ENCODE measurements around the gene ZP1.
"Not testable (repeated sequence)": the region's sequence is repeated elsewhere in the genome, so short reads cannot be mapped to it uniquely, and the experiment has no call there.

ZP1 gene

GRCh38 chr11:60866911-60867870 is at the start of gene ZP1:
ZP1 (plus strand) TSS chr11:60867542; CDS start chr11:60867562, 20 bp downstream.
- Histone ChIP-seq H3K36me3 (replicated peaks) (no peaks in the 10 kb centered on the region), H3K4me3 (ENCODE audit: low read depth, low read length) (no peak within 1 kb of the TSS), H3K27me3 (replicated peaks) (no peaks in the 10 kb centered on the region), H3K27ac (no peak within 1 kb of the TSS)
- no peak for TF ChIP-seq CTCF (IDR thresholded peaks at IDR 0.05; ENCODE audit: low read depth, low read length, missing control alignments)
- in situ Hi-C loops (cut with HindIII; ENCODE audit: low pct_ligation_motif_present, low sequenced_read_pairs): no loop called here
- no peak for DNase-seq

- in situ Hi-C loops (cut with HindIII; ENCODE audit: low pct_ligation_motif_present, low sequenced_read_pairs): no loop called here
- no peak for DNase-seq
- Histone ChIP-seq H3K36me3 (replicated peaks) (no peaks in the 10 kb centered on the region), H3K27me3 (replicated peaks) (no peaks in the 10 kb centered on the region), H3K27ac (no peak overlapping the region), H3K4me3 (ENCODE audit: low read depth, low read length) (no peak overlapping the region)
- TF ChIP-seq CTCF (IDR thresholded peaks at IDR 0.05; ENCODE audit: low read depth, low read length, missing control alignments): no peak
These were observed 49.3 kb upstream of the ZP1 start for GRCh38 chr11:60818057-60818456.

GRCh38 chr11:60821827-60822599 is 45.3 kb upstream of the ZP1 start:
- no peak for TF ChIP-seq CTCF (IDR thresholded peaks at IDR 0.05; ENCODE audit: low read depth, low read length, missing control alignments)
- in situ Hi-C loops (cut with HindIII; ENCODE audit: low pct_ligation_motif_present, low sequenced_read_pairs): no loop called here
- DNase-seq: no peak
- H3K27ac ChIP-seq: no peak overlapping the region
- H3K4me3 ChIP-seq (ENCODE audit: low read depth, low read length): no peak overlapping the region
- no peaks in the 10 kb centered on the region for H3K27me3 ChIP-seq (replicated peaks)
- H3K36me3 ChIP-seq (replicated peaks): no peaks in the 10 kb centered on the region

GRCh38 chr11:60823745-60824306 is 43.5 kb upstream of the ZP1 start:
- DNase-seq; H3K27me3 ChIP-seq (replicated peaks); H3K27ac ChIP-seq; in situ Hi-C loops (cut with HindIII; ENCODE audit: low pct_ligation_motif_present, low sequenced_read_pairs); H3K4me3 ChIP-seq (ENCODE audit: low read depth, low read length); H3K36me3 ChIP-seq (replicated peaks): not testable (repeated sequence)

- no peaks in the 10 kb centered on the region for H3K27me3 ChIP-seq (replicated peaks)
- in situ Hi-C loops (cut with HindIII; ENCODE audit: low pct_ligation_motif_present, low sequenced_read_pairs): no loop called here
- TF ChIP-seq CTCF (IDR thresholded peaks at IDR 0.05; ENCODE audit: low read depth, low read length, missing control alignments): no peak
These were observed 42.2 kb upstream of the ZP1 start for GRCh38 chr11:60825118-60825517.

GRCh38 chr11:60825790-60826189 is 41.6 kb upstream of the ZP1 start:
- no peak for DNase-seq
- in situ Hi-C loops (cut with HindIII; ENCODE audit: low pct_ligation_motif_present, low sequenced_read_pairs): no loop called here
- no peak overlapping the region for H3K27ac ChIP-seq
- H3K4me3 ChIP-seq (ENCODE audit: low read depth, low read length): no peak overlapping the region
- no peaks in the 10 kb centered on the region for H3K27me3 ChIP-seq (replicated peaks)
- TF ChIP-seq CTCF (IDR thresholded peaks at IDR 0.05; ENCODE audit: low read depth, low read length, missing control alignments): no peak
- H3K36me3 ChIP-seq (replicated peaks): no peaks in the 10 kb centered on the region

More at GRCh38 chr11:60825118-60825517, 42.2 kb upstream of the ZP1 start:
- no peak overlapping the region for H3K4me3 ChIP-seq (ENCODE audit: low read depth, low read length)
- H3K36me3 ChIP-seq (replicated peaks): no peaks in the 10 kb centered on the region
- DNase-seq: no peak
- no peak overlapping the region for H3K27ac ChIP-seq
